ENCODE results near the gene PHAX.
"Not testable (repeated sequence)": the region's sequence is repeated elsewhere in the genome, so short reads cannot be mapped to it uniquely, and the experiment has no call there.

The PHAX gene, protein sequence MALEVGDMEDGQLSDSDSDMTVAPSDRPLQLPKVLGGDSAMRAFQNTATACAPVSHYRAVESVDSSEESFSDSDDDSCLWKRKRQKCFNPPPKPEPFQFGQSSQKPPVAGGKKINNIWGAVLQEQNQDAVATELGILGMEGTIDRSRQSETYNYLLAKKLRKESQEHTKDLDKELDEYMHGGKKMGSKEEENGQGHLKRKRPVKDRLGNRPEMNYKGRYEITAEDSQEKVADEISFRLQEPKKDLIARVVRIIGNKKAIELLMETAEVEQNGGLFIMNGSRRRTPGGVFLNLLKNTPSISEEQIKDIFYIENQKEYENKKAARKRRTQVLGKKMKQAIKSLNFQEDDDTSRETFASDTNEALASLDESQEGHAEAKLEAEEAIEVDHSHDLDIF

GRCh38 chr5:126600631-126601511, at the start of gene PHAX:
Gene PHAX, plus strand, starts transcription at chr5:126600947. Its CDS starts 16 bp downstream, at chr5:126600963.
- DNase-seq (ENCODE audit: low read depth), result peak; percentile 66

GRCh38 chr5:126552614-126553013, 48.1 kb upstream of the PHAX start:
- no peak for DNase-seq (ENCODE audit: low read depth)

DNA sequence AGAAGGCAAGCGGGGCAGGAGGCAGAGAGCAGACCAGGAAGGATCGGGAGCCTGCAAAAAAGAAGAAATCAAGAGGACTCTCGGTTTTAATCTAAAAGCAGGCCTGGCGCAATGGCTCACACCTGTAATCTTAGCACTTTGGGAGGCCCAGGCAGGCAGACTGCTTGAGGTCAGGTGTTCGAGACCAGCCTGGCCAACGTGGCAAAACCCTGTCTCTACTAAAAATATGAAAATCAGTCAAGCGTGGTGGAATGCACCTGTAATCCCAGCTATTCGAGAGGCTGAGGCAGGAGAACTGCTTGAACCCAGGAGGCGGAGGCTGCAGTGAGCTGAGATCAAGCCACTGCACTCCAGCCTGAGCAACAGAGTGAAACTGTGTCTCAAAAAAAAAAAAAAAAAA, 45.6 kb upstream of the PHAX start:
- not testable (repeated sequence) for DNase-seq (ENCODE audit: low read depth)

DNA sequence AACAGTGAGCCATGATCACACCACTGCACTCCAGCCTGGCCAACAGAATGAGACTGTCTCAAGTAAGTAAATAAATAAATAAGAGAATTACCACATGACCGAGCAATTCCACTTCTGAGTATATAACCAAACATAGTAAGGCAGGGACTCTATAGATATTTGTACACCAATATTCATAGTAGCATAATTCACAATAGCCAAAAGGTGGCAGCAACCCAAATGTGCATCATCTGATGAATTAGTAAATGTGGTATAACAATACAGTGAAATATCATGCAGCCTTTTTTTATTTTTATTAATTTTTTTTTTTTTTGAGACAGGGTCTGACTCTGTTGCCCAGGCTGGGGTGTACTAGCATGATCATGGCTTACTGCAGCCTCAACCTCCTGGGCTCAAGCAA, 38.8 kb upstream of the PHAX start:
- DNase-seq (ENCODE audit: low read depth), result no peak

- no peak for DNase-seq (ENCODE audit: low read depth)
Measured at GRCh38 chr5:126562823-126563222, 37.9 kb upstream of the PHAX start.

GRCh38 chr5:126568206-126568755, 32.5 kb upstream of the PHAX start:
- DNase-seq (ENCODE audit: low read depth), result no peak

DNA sequence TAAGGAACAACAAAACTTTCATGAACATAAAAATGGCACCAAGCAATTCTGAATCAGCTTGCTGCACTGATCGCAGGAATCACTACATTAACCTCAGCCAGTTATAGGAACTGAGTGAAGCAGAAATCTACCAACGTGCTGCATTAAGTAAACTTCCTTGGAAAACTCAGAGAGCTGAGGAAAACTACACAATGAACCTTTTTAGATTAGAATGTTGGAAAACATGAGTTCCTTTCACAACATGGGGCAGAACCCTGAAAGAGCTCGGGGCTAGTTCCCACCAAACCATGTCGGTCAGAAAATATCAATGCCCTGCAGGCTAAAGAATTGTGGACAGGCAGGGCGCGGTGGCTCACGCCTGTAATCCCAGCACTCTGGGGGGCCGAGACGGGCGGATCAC, 25.1 kb upstream of the PHAX start:
- no peak for DNase-seq (ENCODE audit: low read depth)

GRCh38 chr5:126576974-126577373, 23.8 kb upstream of the PHAX start:
- DNase-seq (ENCODE audit: low read depth), result no peak

- DNase-seq (ENCODE audit: low read depth), result no peak
Measured at GRCh38 chr5:126577415-126577814, 23.3 kb upstream of the PHAX start.

- DNase-seq (ENCODE audit: low read depth), result no peak
Measured at GRCh38 chr5:126579716-126580115, 21.0 kb upstream of the PHAX start.

DNA sequence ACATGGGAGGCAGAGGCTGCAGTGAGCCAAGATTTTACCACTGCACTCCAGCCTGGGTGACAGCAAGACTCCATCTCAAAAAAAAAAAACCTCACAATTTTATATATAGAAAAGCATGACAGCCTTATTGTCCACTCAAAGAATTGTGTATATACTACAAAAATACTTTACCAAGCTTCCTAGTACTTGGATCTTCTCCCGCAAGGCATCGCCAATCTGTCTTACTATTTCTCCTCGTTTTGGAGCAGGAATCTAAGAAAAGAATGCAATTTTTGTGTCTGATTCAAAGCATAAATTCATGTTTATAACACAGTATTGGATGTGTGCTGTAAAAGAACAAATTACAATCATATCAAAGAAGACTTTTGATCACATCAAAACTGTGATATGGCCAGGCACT, 17.0 kb upstream of the PHAX start:
- no peak for DNase-seq (ENCODE audit: low read depth)

- no peak for DNase-seq (ENCODE audit: low read depth)
Measured at GRCh38 chr5:126587551-126588390, 13.0 kb upstream of the PHAX start.

DNA sequence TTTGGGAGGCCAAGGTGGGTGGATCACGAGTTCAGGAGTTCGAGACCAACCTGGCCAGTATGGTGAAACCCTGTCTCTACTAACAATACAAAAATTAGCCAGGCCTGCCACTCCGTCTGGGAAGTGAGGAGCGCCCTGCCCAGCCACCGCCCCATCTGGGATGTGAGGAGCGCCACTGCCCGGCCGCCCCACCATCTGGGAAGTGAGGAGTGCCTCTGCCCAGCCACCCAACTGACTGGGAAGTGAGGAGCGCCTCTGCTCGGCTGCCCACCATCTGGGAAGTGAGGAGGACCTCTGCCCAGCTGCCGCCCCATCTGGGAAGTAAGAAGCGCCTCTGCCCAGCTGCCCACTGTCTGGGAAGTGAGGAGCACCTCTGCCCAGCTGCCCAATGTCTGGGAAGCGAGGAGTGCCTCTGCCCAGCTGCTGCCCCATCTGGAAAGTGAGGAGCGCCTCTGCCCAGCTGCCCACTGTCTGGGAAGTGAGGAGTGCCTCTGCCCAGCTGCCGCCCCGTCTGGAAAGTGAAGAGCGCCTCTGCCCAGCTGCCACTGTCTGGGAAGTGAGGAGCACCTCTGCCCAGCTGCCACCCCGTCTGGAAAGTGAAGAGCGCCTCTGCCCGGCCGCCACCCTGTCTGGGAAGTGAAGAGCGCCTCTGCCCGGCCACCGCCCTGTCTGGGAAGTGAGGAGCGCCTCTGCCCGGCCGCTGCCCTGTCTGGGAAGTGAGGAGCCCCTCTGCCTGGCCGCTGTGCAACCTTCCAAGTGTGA, 11.0 kb upstream of the PHAX start:
- no peak for DNase-seq (ENCODE audit: low read depth)

- no peak for DNase-seq (ENCODE audit: low read depth)
Measured at GRCh38 chr5:126591549-126591948, 9.2 kb upstream of the PHAX start.

DNA sequence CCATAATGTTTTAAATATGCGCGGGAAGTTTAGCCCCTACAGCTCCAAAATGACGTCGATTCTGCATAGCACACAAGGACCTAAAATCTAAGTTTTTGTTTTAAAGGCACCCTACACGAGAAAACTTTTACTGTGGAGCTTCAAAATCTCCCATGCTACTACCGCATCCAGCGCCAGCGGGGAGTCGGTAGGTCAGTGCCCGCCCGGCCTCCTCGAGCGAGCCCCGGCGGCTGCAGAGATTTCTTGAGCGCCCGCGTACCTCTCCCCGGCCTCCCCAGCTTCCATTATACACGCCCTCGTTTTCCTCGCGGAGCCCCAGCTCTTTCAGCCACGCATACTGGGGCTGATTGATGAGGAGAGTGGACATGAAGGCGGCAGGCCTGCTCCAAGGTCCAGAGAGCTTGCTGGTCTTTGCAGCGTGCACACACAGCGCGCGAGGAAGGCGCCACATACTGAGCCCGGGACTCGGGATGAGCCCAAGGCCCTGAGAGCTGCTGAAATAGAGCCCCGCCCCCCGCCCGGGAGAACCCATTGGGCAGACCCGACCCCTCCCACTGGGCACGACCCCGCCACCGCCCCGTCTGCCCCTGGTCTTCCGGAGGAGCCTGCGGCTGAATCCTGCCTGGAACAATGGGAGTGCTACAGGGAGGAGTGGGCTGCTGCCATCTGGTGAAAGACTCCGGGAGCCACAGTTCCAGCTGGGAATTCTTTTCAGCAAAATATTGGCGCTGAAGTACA, 5.8 kb upstream of the PHAX start, which contains the start of gene ALDH7A1:
Gene ALDH7A1 (minus strand): TSS at position 472 of the 738 bp plus-strand sequence. CDS start 21 bp downstream, at position 451.
- peak; percentile 21 for DNase-seq (ENCODE audit: low read depth)

- no peak for DNase-seq (ENCODE audit: low read depth)
Measured at GRCh38 chr5:126595486-126596083, 5.2 kb upstream of the PHAX start.

GRCh38 chr5:126597156-126597555, 3.6 kb upstream of the PHAX start:
- no peak for DNase-seq (ENCODE audit: low read depth)

DNA sequence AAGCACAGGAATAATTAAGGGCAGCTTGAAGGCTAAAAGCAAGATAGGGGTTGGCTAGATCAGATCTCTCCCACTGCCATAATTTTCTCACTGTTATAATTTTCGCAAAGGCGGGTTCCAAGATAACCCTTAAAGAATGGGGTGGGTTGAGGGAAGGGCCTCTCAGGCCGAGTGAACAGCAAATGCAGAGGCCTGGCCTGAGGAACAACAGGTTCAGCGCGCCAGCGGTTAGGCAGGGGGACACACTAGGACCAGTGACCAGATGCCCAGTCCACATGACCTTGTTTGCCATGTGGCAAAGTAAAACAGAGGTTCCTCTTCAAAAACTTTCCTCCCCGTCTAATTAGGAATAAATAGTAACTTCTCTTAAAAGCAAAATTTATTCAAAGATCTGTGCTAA, 1.2 kb upstream of the PHAX start:
- DNase-seq (ENCODE audit: low read depth), result no peak

GRCh38 chr5:126599971-126600630, 646 bp upstream of the PHAX start:
- not testable (repeated sequence) for DNase-seq (ENCODE audit: low read depth)
